K562 (cell line): Measurements from ENCODE around the gene IDS. TPM values are rescaled to one million over a fixed set of nuclear protein-coding genes. Genes with fewer than 3 reads are reported as not detected.

Experiments used
- ATF2 ChIP-seq: sonication (generic); formaldehyde crosslinking; IDR thresholded peaks from 2 replicates; pipeline ENCODE4 v1.8.1; 2022; ENCODE audit warnings: missing genetic modification reagents
- BHLHE40 ChIP-seq: IDR thresholded peaks from 2 replicates; pipeline ENCODE4 v1.6.1; 2011; ENCODE audit warnings: low read length, improper control_type of control experiment
- HDAC2 ChIP-seq: fragments of 450-650 bp; IDR thresholded peaks from 2 replicates; pipeline ENCODE4 v1.6.1; 2016; ENCODE audit warnings: mild to moderate bottlenecking
- MEF2A ChIP-seq: IDR thresholded peaks from 2 replicates; pipeline ENCODE4 v1.6.1; 2011; ENCODE audit warnings: low read depth, mild to moderate bottlenecking, low read length, moderate library complexity; ENCODE audit not compliant: control insufficient read depth
- NCOA4 ChIP-seq: fragments of 450-650 bp; IDR thresholded peaks from 2 replicates; pipeline ENCODE4 v1.6.1; 2018; ENCODE audit warnings: mild to moderate bottlenecking; ENCODE audit not compliant: partially characterized antibody
- RB1 ChIP-seq: fragments of 450-650 bp; IDR thresholded peaks from 2 replicates; pipeline ENCODE4 v1.6.1; 2017; ENCODE audit warnings: low read depth, mild to moderate bottlenecking
- RBM14 ChIP-seq: fragments of 200-400 bp; formaldehyde crosslinking; IDR thresholded peaks from 2 replicates; pipeline ENCODE4 v1.6.1; 2018; ENCODE audit warnings: low read depth, mild to moderate bottlenecking, low read length, moderate library complexity, borderline replicate concordance; ENCODE audit not compliant: insufficient read depth
- SMC3 ChIP-seq: conservative IDR thresholded peaks from 2 replicates; pipeline ENCODE4 v1.6.1; 2011; ENCODE audit warnings: low read depth, low read length, improper control_type of control experiment; ENCODE audit not compliant: insufficient read depth
- TAF1 ChIP-seq: IDR thresholded peaks from 2 replicates; pipeline ENCODE4 v1.6.1; 2011; ENCODE audit warnings: mild to moderate bottlenecking, low read length, moderate library complexity; ENCODE audit not compliant: insufficient read depth, control insufficient read depth, severe bottlenecking; ENCODE audit errors: extremely low read depth
- TARDBP ChIP-seq: fragments of 450-650 bp; IDR thresholded peaks from 2 replicates; pipeline ENCODE4 v1.6.1; 2016
- TCF3 ChIP-seq: sonication (generic); formaldehyde crosslinking; IDR thresholded peaks from 2 replicates; pipeline ENCODE4 v1.4.0; 2020; ENCODE audit warnings: mild to moderate bottlenecking, missing genetic modification reagents
- TCF7 ChIP-seq: sonication (generic); IDR thresholded peaks from 2 replicates; pipeline ENCODE4 v1.6.1; 2016; ENCODE audit warnings: antibody characterized with exemption, borderline replicate concordance
- TOE1 ChIP-seq, 2 experiments: fragments of 450-650 bp in 1 of 2; sonication (generic) in 1 of 2; formaldehyde crosslinking in 1 of 2; IDR thresholded peaks; 2 replicates each; pipeline versions ENCODE4 v1.7.1 to v1.8.0; 2016 to 2022; ENCODE audit warnings: borderline replicate concordance in 2 of 2, mild to moderate bottlenecking in 2 of 2, antibody characterized with exemption in 1 of 2, inconsistent platforms in 1 of 2, low read depth in 1 of 2, missing genetic modification reagents in 1 of 2, moderate library complexity in 1 of 2
- ZFP36 ChIP-seq: fragments of 150-350 bp; IDR thresholded peaks from 2 replicates; pipeline ENCODE4 v1.6.1; 2018; ENCODE audit warnings: low read length, low read depth; ENCODE audit not compliant: partially characterized antibody
- ZNF24 ChIP-seq: fragments of 450-650 bp; IDR thresholded peaks from 2 replicates; pipeline ENCODE4 v1.6.1; 2016
- ZNF431 ChIP-seq: sonication (generic); formaldehyde crosslinking; IDR thresholded peaks from 2 replicates; pipeline ENCODE4 v1.8.0; 2022; ENCODE audit warnings: mild to moderate bottlenecking, missing genetic modification reagents
- ZNF586 ChIP-seq: fragments of 450-650 bp; formaldehyde crosslinking; conservative IDR thresholded peaks from 2 replicates; pipeline ENCODE4 v1.4.0; 2020; ENCODE audit warnings: mild to moderate bottlenecking, moderate library complexity
- polyA plus RNA-seq, 8 experiments: library from polyadenylated mRNA; depleted of rRNA in 4 of 8; stranded (reverse) in 5 of 8; unstranded in 3 of 8; fragments of >200 nt; fragmentation: Nextera tagmentation in 2 of 8; fragmentation: Illumina TruSeq in 1 of 8; extraction: Ambion mirVana in 2 of 8; extraction: Trizol in 1 of 8; gene quantifications; 2 replicates each; pipeline versions ENCODE4 v1.2.1 to v1.2.3, GENCODE V29; 2011 to 2014; ENCODE audit warnings: inconsistent platforms in 1 of 8, missing spikeins in 1 of 8
- total RNA-seq, 7 experiments: library from RNA; depleted of rRNA in 6 of 7; stranded (reverse); fragments of >200 nt in 6 of 7; fragmentation: Illumina TruSeq in 2 of 7; extraction: Trizol in 2 of 7; gene quantifications; 2 replicates each; pipeline versions ENCODE4 v1.2.1 to v1.2.3, GENCODE V29; 2011 to 2021; ENCODE audit warnings: low replicate concordance in 1 of 7
- TF ChIP-seq, protein P1 (sequence below): fragments of 150-350 bp; IDR thresholded peaks from 2 replicates; pipeline ENCODE4 v1.6.1; 2014; ENCODE audit warnings: low read depth, mild to moderate bottlenecking, low read length, borderline replicate concordance

The IDS gene
- total and polyA plus RNA-seq, 9 of the 15 experiments (the other 6 are each of a cell fraction or from before 2014, with no cell fraction given) = 2.0 to 18.6 (median 8.6) TPM

GRCh38 chrX:149540621-149541520, 35.8 kb upstream of the IDS start, which contains the start of gene EOLA1 (continued):
- TF ChIP-seq TCF3 (CRISPR knock-in tag) = no peak
- TF ChIP-seq ZNF586 (CRISPR knock-in tag) = no peak
- no peak for TF ChIP-seq NCOA4
- no peak for TF ChIP-seq ZNF24
- peak; percentile 92 for TF ChIP-seq TARDBP
- no peak for TF ChIP-seq TOE1 (IDR thresholded peaks at IDR 0.05; ENCODE audit: borderline replicate concordance)
- TF ChIP-seq TOE1 (CRISPR knock-in tag; IDR thresholded peaks at IDR 0.05; ENCODE audit: borderline replicate concordance, low read depth) = no peak
- no peak for TF ChIP-seq SMC3
- TF ChIP-seq, protein P1, sequence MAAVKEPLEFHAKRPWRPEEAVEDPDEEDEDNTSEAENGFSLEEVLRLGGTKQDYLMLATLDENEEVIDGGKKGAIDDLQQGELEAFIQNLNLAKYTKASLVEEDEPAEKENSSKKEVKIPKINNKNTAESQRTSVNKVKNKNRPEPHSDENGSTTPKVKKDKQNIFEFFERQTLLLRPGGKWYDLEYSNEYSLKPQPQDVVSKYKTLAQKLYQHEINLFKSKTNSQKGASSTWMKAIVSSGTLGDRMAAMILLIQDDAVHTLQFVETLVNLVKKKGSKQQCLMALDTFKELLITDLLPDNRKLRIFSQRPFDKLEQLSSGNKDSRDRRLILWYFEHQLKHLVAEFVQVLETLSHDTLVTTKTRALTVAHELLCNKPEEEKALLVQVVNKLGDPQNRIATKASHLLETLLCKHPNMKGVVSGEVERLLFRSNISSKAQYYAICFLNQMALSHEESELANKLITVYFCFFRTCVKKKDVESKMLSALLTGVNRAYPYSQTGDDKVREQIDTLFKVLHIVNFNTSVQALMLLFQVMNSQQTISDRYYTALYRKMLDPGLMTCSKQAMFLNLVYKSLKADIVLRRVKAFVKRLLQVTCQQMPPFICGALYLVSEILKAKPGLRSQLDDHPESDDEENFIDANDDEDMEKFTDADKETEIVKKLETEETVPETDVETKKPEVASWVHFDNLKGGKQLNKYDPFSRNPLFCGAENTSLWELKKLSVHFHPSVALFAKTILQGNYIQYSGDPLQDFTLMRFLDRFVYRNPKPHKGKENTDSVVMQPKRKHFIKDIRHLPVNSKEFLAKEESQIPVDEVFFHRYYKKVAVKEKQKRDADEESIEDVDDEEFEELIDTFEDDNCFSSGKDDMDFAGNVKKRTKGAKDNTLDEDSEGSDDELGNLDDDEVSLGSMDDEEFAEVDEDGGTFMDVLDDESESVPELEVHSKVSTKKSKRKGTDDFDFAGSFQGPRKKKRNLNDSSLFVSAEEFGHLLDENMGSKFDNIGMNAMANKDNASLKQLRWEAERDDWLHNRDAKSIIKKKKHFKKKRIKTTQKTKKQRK = no peak
- TF ChIP-seq ZFP36 = no peak
- TF ChIP-seq ATF2 (CRISPR knock-in tag) = no peak
- TF ChIP-seq RBM14 = no peak
- peak; percentile 33; the same call in 1 of the 2 replicates for TF ChIP-seq ZNF431 (CRISPR knock-in tag)
- no peak for TF ChIP-seq MEF2A
- TF ChIP-seq TCF7 = no peak
- no peak for TF ChIP-seq TAF1
- peak; percentile 64; the same call in 1 of the 2 replicates for TF ChIP-seq BHLHE40
- peak; percentile 25; the same call in 1 of the 2 replicates for TF ChIP-seq RB1
- no peak; the same call in none of the 2 replicates for TF ChIP-seq HDAC2
